GM12878 (cell line): ENCODE data around the gene DDIT3. TPM values are rescaled to one million over a fixed set of nuclear protein-coding genes. Genes with fewer than 3 reads are reported as not detected.

Experiments
- BCLAF1 ChIP-seq: fragments of 450-650 bp; IDR thresholded peaks from 2 replicates; pipeline ENCODE4 v1.6.1; 2017; ENCODE audit warnings: antibody characterized with exemption, mild to moderate bottlenecking, moderate library complexity
- CEBPB ChIP-seq, 2 experiments: fragments of 150-350 bp in 1 of 2; IDR thresholded peaks; 2 replicates each; pipeline ENCODE4 v1.6.1; 2012 to 2014; ENCODE audit warnings: low read depth in 2 of 2, low read length in 2 of 2, borderline replicate concordance in 1 of 2, inconsistent platforms in 1 of 2
- DPF2 ChIP-seq: fragments of 450-650 bp; IDR thresholded peaks from 2 replicates; pipeline ENCODE4 v1.6.1; 2017; ENCODE audit warnings: mild to moderate bottlenecking
- EED ChIP-seq: sonication (generic); IDR thresholded peaks from 2 replicates; pipeline ENCODE4 v1.6.1; 2016; ENCODE audit warnings: antibody characterized with exemption, low read depth
- ESRRA ChIP-seq: IDR thresholded peaks from 2 replicates; pipeline ENCODE4 v1.6.1; 2012; ENCODE audit warnings: mild to moderate bottlenecking, low read length, improper control_type of control experiment
- FOS ChIP-seq: IDR thresholded peaks from 3 replicates; pipeline ENCODE4 v1.6.1; 2011; ENCODE audit warnings: borderline replicate concordance; ENCODE audit not compliant: insufficient read length; ENCODE audit errors: extremely low read depth
- IRF3 ChIP-seq: fragments of 450-650 bp; IDR thresholded peaks from 2 replicates; pipeline ENCODE4 v1.6.1; 2014; ENCODE audit warnings: mild to moderate bottlenecking
- MLLT1 ChIP-seq: fragments of 450-650 bp; IDR thresholded peaks from 2 replicates; pipeline ENCODE4 v1.6.1; 2016; ENCODE audit warnings: mild to moderate bottlenecking
- MTA2 ChIP-seq: fragments of 450-650 bp; IDR thresholded peaks from 2 replicates; pipeline ENCODE4 v1.6.1; 2016; ENCODE audit warnings: low read depth, mild to moderate bottlenecking, moderate library complexity
- MYC ChIP-seq: IDR thresholded peaks from 2 replicates; pipeline ENCODE4 v1.6.1; 2011; ENCODE audit warnings: mild to moderate bottlenecking, low read length, moderate library complexity, inconsistent platforms; ENCODE audit not compliant: insufficient read depth, insufficient replicate concordance, insufficient read length, severe bottlenecking
- NR2C2 ChIP-seq: IDR thresholded peaks from 2 replicates; pipeline ENCODE4 v1.6.1; 2011; ENCODE audit warnings: borderline replicate concordance, low read depth; ENCODE audit not compliant: control insufficient read depth, insufficient read length
- RUNX3 ChIP-seq: IDR thresholded peaks from 2 replicates; pipeline ENCODE4 v1.6.1; 2012; ENCODE audit warnings: low read length, inconsistent platforms
- SKIL ChIP-seq: fragments of 450-650 bp; IDR thresholded peaks from 2 replicates; pipeline ENCODE4 v1.6.1; 2017; ENCODE audit warnings: mild to moderate bottlenecking, low read depth, inconsistent platforms; ENCODE audit not compliant: poor library complexity, severe bottlenecking
- SP1 ChIP-seq: IDR thresholded peaks from one replicate; pipeline ENCODE4 v1.6.1; 2011; ENCODE audit warnings: low read depth, low read length
- SUZ12 ChIP-seq: fragments of 200-600 bp; sonication (generic); IDR thresholded peaks from one replicate; pipeline ENCODE4 v1.6.1; 2018; ENCODE audit warnings: antibody characterized with exemption, mild to moderate bottlenecking; ENCODE audit not compliant: unreplicated experiment
- TBL1XR1 ChIP-seq: IDR thresholded peaks from 2 replicates; pipeline ENCODE4 v1.6.1; 2012; ENCODE audit warnings: low read depth, low read length, improper control_type of control experiment
- TCF7 ChIP-seq: IDR thresholded peaks from 2 replicates; pipeline ENCODE4 v1.6.1; 2014; ENCODE audit warnings: antibody characterized with exemption, borderline replicate concordance
- ZBTB33 ChIP-seq: fragments of 450-650 bp; IDR thresholded peaks from 2 replicates; pipeline ENCODE4 v1.6.1; 2017; ENCODE audit warnings: mild to moderate bottlenecking
- ZNF217 ChIP-seq: fragments of 450-650 bp; IDR thresholded peaks from 2 replicates; pipeline ENCODE4 v1.6.1; 2017; ENCODE audit warnings: antibody characterized with exemption, mild to moderate bottlenecking
- ZNF24 ChIP-seq: fragments of 450-650 bp; IDR thresholded peaks from 2 replicates; pipeline ENCODE4 v1.6.1; 2017; ENCODE audit warnings: antibody characterized with exemption, mild to moderate bottlenecking
- polyA plus RNA-seq, 11 experiments: library from polyadenylated mRNA; depleted of rRNA in 4 of 11; unstranded in 6 of 11; stranded (reverse) in 5 of 11; fragments of >200 nt; fragmentation: Nextera tagmentation in 4 of 11; fragmentation: Illumina TruSeq in 1 of 11; extraction: Ambion mirVana in 4 of 11; extraction: Trizol in 1 of 11; gene quantifications; 1 replicate in 1 of 11; 2 replicates in 10 of 11; pipeline versions ENCODE4 v1.2.1 to v1.2.3, GENCODE V29; 2011 to 2016; ENCODE audit warnings: inconsistent platforms in 2 of 11, missing spikeins in 2 of 11, low read depth in 1 of 11
- total RNA-seq, 4 experiments: library from RNA; depleted of rRNA in 3 of 4; stranded (reverse); fragments of >200 nt in 3 of 4; fragmentation: Illumina TruSeq in 1 of 4; extraction: Trizol in 1 of 4; gene quantifications; 2 replicates each; pipeline versions ENCODE4 v1.2.1 to v1.2.3, GENCODE V29; 2013 to 2021

DDIT3 gene
- total and polyA plus RNA-seq, 10 of the 15 experiments (the other 5 are each of a cell fraction or from before 2014, with no cell fraction given): 9.2 to 28.9 (median 15.5) TPM

GRCh38 chr12:57522011-57522886 is 1.9 kb upstream of the DDIT3 start, which contains the start of gene MBD6 (continued):
- TF ChIP-seq EED: peak; percentile 66
- TF ChIP-seq DPF2: peak; percentile 74; the same call in 1 of the 2 replicates
- TF ChIP-seq BCLAF1: no peak
- no peak for TF ChIP-seq FOS
- no peak for TF ChIP-seq NR2C2
- TF ChIP-seq SUZ12: no peak
- TF ChIP-seq ZNF24: no peak
- peak; percentile 82 for TF ChIP-seq SKIL
- TF ChIP-seq ZNF217: no peak
- no peak; the same call in 1 of the 2 replicates for TF ChIP-seq MLLT1
- TF ChIP-seq TBL1XR1: 0 out of 2 replicates have a peak, but pooled peaks have one; percentile 25
- peak; percentile 30 for TF ChIP-seq MYC
- peak; percentile 60 for TF ChIP-seq SP1
- peak; percentile 68 for TF ChIP-seq RUNX3
- peak; percentile 70 for TF ChIP-seq MTA2
- TF ChIP-seq ESRRA: no peak
- no peak for TF ChIP-seq CEBPB (IDR thresholded peaks at IDR 0.05; ENCODE audit: borderline replicate concordance in 1 of 2, low read depth in 2 of 2, low read length in 2 of 2)
- TF ChIP-seq IRF3: no peak
- no peak for TF ChIP-seq ZBTB33
- no peak for TF ChIP-seq TCF7
